Esophagus muscularis mucosa (tissue), 4 donors: Measurements from ENCODE around the gene ADGRG1.

Experiments
- CTCF ChIP-seq, 3 experiments: fragments of 200-600 bp in 2 of 3; fragments of 450-650 bp in 1 of 3; sonication (generic) in 2 of 3; IDR thresholded peaks; one replicate each; pipeline ENCODE4 v1.5.1; 2017 to 2019; ENCODE audit warnings: antibody characterized with exemption in 3 of 3, mild to moderate bottlenecking in 2 of 3, moderate library complexity in 1 of 3
- EP300 ChIP-seq: sonication (generic); formaldehyde crosslinking; IDR thresholded peaks from one replicate; pipeline ENCODE4 v1.6.1; 2017; ENCODE audit warnings: antibody characterized with exemption
- POLR2A ChIP-seq: fragments of 450-650 bp; IDR thresholded peaks from one replicate; pipeline ENCODE4 v1.6.1; 2017; ENCODE audit warnings: antibody characterized with exemption, moderate library complexity, mild to moderate bottlenecking, low read depth
- POLR2AphosphoS5 ChIP-seq, 2 donors: sonication (generic); formaldehyde crosslinking; IDR thresholded peaks; one replicate each; pipeline ENCODE4 v1.6.1; 2017; ENCODE audit warnings: antibody characterized with exemption in 2 of 2

GRCh38 chr16:57638381-57638780 is 10.0 kb downstream of the ADGRG1 start:
- no peak for TF ChIP-seq CTCF (IDR thresholded peaks at IDR 0.05)
- no peak for TF ChIP-seq POLR2AphosphoS5 (IDR thresholded peaks at IDR 0.05)
- no peak for TF ChIP-seq POLR2A
- no peak for TF ChIP-seq EP300
